ENCODE measurements around the gene PAF1. TPM values are rescaled to one million over a fixed set of nuclear protein-coding genes. Genes with fewer than 3 reads are reported as not detected.
A peak's percentile ranks its signal among the peaks of the same experiment; 100 is the strongest.

The PAF1 gene
- total RNA-seq, 1 donor from 2014 or later: 15.6 TPM

DNA sequence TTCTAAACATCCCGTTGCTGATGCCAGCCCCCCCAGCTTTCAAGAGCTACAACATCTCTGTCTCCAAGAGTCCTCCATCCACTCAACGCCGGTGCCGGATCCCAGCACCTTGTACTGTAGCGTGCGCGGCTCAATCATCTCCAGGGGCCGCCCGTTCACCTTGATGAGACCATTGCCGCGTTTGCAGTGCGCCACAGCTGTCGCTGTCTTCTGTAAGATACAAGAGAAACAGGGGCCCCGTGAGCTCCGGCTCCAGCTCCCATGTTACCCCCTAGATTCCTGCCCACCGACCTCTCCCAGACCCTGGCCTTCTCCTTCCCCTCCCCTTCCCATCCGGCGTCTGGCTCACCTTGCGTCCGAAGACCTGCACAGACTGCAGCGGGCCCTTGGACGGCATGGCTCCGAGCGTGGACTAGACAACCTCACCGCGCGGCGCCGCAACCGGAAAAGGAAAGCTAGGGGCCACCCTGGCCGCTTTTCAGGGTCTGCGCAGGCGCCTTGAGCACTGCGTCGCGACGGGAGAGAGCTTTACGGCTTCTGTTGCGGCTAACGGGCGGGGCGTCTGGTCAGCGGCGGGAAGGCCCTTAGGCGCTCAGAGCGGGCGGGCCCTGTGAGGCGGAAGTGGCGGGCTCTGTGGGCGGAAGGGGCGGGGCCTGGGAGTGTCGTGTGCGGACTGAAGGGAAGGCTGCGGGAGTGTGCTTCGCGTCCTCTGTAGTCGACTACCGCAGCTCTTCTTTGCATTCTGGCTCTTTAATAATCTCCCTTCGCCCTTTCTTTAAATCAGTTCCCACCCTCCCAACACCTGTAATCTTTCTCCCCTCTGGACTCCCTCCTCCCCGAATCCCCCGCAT lies 44.8 kb upstream of the PAF1 start, which contains the start of gene RPS16:
Gene RPS16 (minus strand): TSS at position 451 of the 851 bp plus-strand sequence. CDS start 54 bp downstream, at position 397.
- Histone ChIP-seq H3K9ac (peak within 1 kb of the TSS; percentile 99), H4K20me1 (ENCODE audit: low read depth) (peaks cover 26% of the 10 kb centered on the region), H3K27ac (peak within 1 kb of the TSS; percentile 83), H3F3A (ENCODE audit: low read depth) (peaks cover 57% of the 10 kb centered on the region), H3K4me1 (peaks cover 17% of the 10 kb centered on the region), H3K4me2 (peak within 1 kb of the TSS; percentile 98), H2AFZ (replicated peaks) (peak within 1 kb of the TSS; percentile 30), H3K36me3 (peaks cover 16% of the 10 kb centered on the region), H3K9me3 (ENCODE audit: low read depth) (no peaks in the 10 kb centered on the region), H3K79me2 (ENCODE audit: low read depth) (peaks cover 31% of the 10 kb centered on the region), H3K27me3 (no peaks in the 10 kb centered on the region), H3K4me3 (peak within 1 kb of the TSS; percentile 100)
- peak; percentile 100 for DNase-seq (ENCODE audit: low spot score)
- H3K27me3 Mint-ChIP-seq (ENCODE audit: insufficient read depth, low read depth): peaks cover 4% of the 10 kb centered on the region
- peak within 1 kb of the TSS; percentile 100 for H3K4me3 Mint-ChIP-seq
- peak within 1 kb of the TSS; percentile 99 for H3K27ac Mint-ChIP-seq
- no peak for TF ChIP-seq EZH2phosphoT487 (IDR thresholded peaks at IDR 0.05)
- no peak for TF ChIP-seq EZH2 (IDR thresholded peaks at IDR 0.05)
- TF ChIP-seq, protein P1, sequence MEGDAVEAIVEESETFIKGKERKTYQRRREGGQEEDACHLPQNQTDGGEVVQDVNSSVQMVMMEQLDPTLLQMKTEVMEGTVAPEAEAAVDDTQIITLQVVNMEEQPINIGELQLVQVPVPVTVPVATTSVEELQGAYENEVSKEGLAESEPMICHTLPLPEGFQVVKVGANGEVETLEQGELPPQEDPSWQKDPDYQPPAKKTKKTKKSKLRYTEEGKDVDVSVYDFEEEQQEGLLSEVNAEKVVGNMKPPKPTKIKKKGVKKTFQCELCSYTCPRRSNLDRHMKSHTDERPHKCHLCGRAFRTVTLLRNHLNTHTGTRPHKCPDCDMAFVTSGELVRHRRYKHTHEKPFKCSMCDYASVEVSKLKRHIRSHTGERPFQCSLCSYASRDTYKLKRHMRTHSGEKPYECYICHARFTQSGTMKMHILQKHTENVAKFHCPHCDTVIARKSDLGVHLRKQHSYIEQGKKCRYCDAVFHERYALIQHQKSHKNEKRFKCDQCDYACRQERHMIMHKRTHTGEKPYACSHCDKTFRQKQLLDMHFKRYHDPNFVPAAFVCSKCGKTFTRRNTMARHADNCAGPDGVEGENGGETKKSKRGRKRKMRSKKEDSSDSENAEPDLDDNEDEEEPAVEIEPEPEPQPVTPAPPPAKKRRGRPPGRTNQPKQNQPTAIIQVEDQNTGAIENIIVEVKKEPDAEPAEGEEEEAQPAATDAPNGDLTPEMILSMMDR (IDR thresholded peaks at IDR 0.05): no peak
- H3K36me3 Mint-ChIP-seq: peaks cover 17% of the 10 kb centered on the region
- H3K4me1 Mint-ChIP-seq: peaks cover 24% of the 10 kb centered on the region
- no peaks in the 10 kb centered on the region for H3K9me3 Mint-ChIP-seq

GRCh38 chr19:39434123-39435076 lies 43.5 kb upstream of the PAF1 start:
- H3K4me1 ChIP-seq: peaks cover 17% of the 10 kb centered on the region
- H3K9ac ChIP-seq: peak overlapping the region; percentile 99
- peaks cover 24% of the 10 kb centered on the region for H3K4me1 Mint-ChIP-seq
- no peak for DNase-seq (ENCODE audit: low spot score)
- no peak overlapping the region for H3K27ac ChIP-seq
- H3K4me3 ChIP-seq: peak overlapping the region; percentile 100
- H3K9me3 Mint-ChIP-seq: no peaks in the 10 kb centered on the region
- peaks cover 26% of the 10 kb centered on the region for H4K20me1 ChIP-seq (ENCODE audit: low read depth)
- H2AFZ ChIP-seq (replicated peaks): no peak overlapping the region
- H3K36me3 ChIP-seq: peaks cover 16% of the 10 kb centered on the region
- H3K79me2 ChIP-seq (ENCODE audit: low read depth): peaks cover 31% of the 10 kb centered on the region
- H3K9me3 ChIP-seq (ENCODE audit: low read depth): no peaks in the 10 kb centered on the region
- no peak overlapping the region for H3K27ac Mint-ChIP-seq
- H3K4me2 ChIP-seq: peak overlapping the region; percentile 98
- H3K27me3 Mint-ChIP-seq (ENCODE audit: insufficient read depth, low read depth): peaks cover 2% of the 10 kb centered on the region
- no peaks in the 10 kb centered on the region for H3K27me3 ChIP-seq
- H3K36me3 Mint-ChIP-seq: peaks cover 17% of the 10 kb centered on the region
- H3F3A ChIP-seq (ENCODE audit: low read depth): peaks cover 66% of the 10 kb centered on the region
- H3K4me3 Mint-ChIP-seq: peak overlapping the region; percentile 100
- TF ChIP-seq EZH2 (IDR thresholded peaks at IDR 0.05): no peak
- no peak for TF ChIP-seq EZH2phosphoT487 (IDR thresholded peaks at IDR 0.05)
- TF ChIP-seq, protein P1 (IDR thresholded peaks at IDR 0.05): no peak

GRCh38 chr19:39433480-39434079 lies 42.7 kb upstream of the PAF1 start:
- Histone ChIP-seq H2AFZ (replicated peaks) (no peak overlapping the region), H3K27ac (no peak overlapping the region), H3F3A (ENCODE audit: low read depth) (peaks cover 74% of the 10 kb centered on the region), H3K79me2 (ENCODE audit: low read depth) (peaks cover 31% of the 10 kb centered on the region), H3K4me2 (no peak overlapping the region), H3K36me3 (peaks cover 16% of the 10 kb centered on the region), H3K9ac (no peak overlapping the region), H3K4me1 (peaks cover 24% of the 10 kb centered on the region), H3K27me3 (no peaks in the 10 kb centered on the region), H3K4me3 (no peak overlapping the region), H3K9me3 (ENCODE audit: low read depth) (no peaks in the 10 kb centered on the region), H4K20me1 (ENCODE audit: low read depth) (peaks cover 26% of the 10 kb centered on the region)
- peaks cover 17% of the 10 kb centered on the region for H3K36me3 Mint-ChIP-seq
- no peak for DNase-seq (ENCODE audit: low spot score)
- H3K27me3 Mint-ChIP-seq (ENCODE audit: insufficient read depth, low read depth): peaks cover 2% of the 10 kb centered on the region
- peaks cover 30% of the 10 kb centered on the region for H3K4me1 Mint-ChIP-seq
- no peak overlapping the region for H3K27ac Mint-ChIP-seq
- no peaks in the 10 kb centered on the region for H3K9me3 Mint-ChIP-seq
- H3K4me3 Mint-ChIP-seq: peak overlapping the region; percentile 75
- TF ChIP-seq EZH2 (IDR thresholded peaks at IDR 0.05) (no peak), EZH2phosphoT487 (IDR thresholded peaks at IDR 0.05) (no peak)
- TF ChIP-seq, protein P1 (IDR thresholded peaks at IDR 0.05): no peak

Data from neural progenitor cell (in vitro differentiated cells).